ENCODE measurements around the gene ARPC4.
"Not testable (repeated sequence)": the region's sequence is repeated elsewhere in the genome, so short reads cannot be mapped to it uniquely, and the experiment has no call there.

ARPC4 gene

DNA sequence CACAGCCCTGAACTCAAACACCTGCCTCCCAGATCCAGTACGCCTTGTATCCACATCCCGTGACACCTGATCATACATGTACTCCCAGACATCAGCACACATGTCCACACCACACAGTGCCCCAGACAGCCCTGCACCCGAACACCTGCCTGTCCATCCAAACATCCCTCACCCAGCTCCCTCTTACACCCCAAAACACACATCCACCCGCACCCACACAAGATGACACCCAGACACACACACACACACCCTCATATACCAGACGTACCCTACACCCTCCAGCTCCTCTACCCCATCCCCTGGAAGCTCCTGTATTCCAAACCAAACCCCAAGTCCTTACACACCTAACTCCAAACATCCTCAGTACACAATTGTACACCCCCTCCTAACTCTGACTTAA lies 23.9 kb upstream of the ARPC4 start:
- DNase-seq (ENCODE audit: extremely low spot score) = no peak
- TF ChIP-seq, protein P1, sequence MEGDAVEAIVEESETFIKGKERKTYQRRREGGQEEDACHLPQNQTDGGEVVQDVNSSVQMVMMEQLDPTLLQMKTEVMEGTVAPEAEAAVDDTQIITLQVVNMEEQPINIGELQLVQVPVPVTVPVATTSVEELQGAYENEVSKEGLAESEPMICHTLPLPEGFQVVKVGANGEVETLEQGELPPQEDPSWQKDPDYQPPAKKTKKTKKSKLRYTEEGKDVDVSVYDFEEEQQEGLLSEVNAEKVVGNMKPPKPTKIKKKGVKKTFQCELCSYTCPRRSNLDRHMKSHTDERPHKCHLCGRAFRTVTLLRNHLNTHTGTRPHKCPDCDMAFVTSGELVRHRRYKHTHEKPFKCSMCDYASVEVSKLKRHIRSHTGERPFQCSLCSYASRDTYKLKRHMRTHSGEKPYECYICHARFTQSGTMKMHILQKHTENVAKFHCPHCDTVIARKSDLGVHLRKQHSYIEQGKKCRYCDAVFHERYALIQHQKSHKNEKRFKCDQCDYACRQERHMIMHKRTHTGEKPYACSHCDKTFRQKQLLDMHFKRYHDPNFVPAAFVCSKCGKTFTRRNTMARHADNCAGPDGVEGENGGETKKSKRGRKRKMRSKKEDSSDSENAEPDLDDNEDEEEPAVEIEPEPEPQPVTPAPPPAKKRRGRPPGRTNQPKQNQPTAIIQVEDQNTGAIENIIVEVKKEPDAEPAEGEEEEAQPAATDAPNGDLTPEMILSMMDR (IDR thresholded peaks at IDR 0.05; ENCODE audit: control extremely low read depth, extremely low read depth, low read depth, missing control alignments) = no peak
- POLR2A ChIA-PET = no interaction called here
- CTCF ChIA-PET = interaction anchor here (0.9 to 1.2 kb wide), 2 partner anchors 9 to 12 kb away, joined by 3 to 4 read pairs; no protein-coding TSS in a partner anchor

DNA sequence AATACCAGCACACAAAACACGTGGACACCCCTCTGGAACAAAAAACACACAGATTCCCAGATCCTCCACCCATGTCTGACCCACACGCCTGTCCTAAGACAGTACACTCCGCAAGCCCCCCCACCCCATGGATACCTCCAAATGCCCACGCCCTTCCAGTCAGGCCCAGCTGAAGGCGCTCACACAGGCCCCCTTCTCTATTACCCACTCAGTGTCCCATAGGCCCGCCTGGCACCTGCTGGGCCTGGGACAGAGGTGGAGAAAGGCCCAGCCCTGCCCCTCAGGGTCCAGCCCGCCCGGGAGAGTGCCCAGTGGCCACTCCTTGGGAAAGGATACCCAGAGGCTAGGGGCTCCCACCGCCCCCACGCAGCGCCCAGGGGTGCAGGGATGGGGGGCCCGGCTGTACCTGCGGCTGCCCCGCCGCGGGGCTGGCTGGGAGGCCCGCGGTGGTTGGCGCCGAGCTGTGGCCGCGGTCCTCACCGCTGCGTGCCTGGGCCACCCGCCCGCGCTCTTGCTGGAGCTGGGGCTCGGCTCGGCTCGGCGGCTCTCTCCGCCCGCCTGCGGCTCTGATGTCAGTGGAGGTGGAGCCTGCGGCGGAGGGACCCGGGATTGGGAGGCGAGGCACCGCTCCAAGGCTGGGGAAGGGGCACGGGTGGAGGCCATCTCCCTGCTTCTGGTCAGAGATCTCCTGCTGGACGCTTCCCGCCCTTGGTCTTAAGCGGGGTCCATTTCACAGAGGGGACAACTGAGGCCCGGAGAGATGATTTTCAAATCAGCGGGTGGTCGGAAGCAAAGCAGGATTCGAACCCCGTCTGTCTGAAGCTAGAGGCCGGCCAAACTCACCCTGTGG lies 23.2 kb upstream of the ARPC4 start, which contains the start of gene CAMK1:
CAMK1 (minus strand) TSS at position 522 of the 850 bp plus-strand sequence. CDS start 2,198 bp downstream, outside the sequence.
- TF ChIP-seq, protein P1 (IDR thresholded peaks at IDR 0.05; ENCODE audit: control extremely low read depth, extremely low read depth, low read depth, missing control alignments) = no peak
- POLR2A ChIA-PET = no interaction called here
- CTCF ChIA-PET = interaction anchor here (0.7 to 1.2 kb wide), 3 partner anchors 8 to 39 kb away, joined by 3 to 4 read pairs (median 3); no protein-coding TSS in a partner anchor
- DNase-seq (ENCODE audit: extremely low spot score) = peak; percentile 80

DNA sequence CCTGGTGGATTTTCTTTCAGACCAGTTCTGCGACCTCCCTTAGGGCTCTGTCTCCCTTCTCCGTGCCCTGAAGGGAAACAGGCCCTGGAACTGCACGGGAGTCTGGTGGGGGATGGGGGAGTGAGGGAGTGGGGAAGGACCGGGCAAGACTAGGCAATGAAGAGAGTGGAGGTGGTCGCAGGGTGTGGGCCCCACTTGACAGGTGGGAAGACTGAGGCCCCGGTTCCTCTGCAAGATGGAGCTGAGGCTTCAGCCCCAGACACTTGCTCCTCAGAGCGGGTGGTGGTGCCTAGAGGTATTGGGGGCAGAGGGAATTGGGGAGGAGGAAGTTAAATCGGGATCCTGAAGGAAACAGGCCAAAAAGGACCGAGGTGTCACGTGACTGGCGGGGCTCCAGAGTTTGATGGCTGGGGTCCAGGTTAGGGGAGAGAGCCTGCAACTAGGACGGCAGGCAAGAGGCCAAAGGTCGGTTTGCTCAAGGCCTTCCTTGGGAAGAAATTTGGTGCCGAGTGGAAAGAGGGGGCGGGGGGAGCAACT lies 22.5 kb upstream of the ARPC4 start:
- DNase-seq (ENCODE audit: extremely low spot score) = no peak
- ChIA-PET POLR2A (no interaction called here), CTCF (no interaction called here)
- TF ChIP-seq, protein P1 (IDR thresholded peaks at IDR 0.05; ENCODE audit: control extremely low read depth, extremely low read depth, low read depth, missing control alignments) = no peak

DNA sequence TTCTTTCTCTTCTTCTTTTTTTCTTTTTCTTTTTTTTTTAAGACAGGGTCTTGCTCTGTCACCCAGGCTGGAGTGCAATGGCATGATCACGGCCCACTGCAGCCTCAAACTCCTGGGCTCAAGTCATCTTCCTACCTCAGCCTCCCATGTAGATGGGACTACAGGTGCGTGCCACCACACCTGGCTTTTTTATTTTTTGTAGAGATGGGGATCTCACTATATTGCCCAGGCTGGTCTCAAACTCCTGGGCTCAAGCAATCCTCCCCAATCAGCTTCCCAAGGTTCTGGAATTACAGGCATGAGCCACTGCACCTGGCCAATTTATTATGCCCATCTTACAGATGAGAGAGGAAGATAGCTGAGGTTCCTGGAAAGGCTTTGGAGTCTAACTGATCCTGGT lies 21.9 kb upstream of the ARPC4 start:
- CTCF ChIA-PET = interaction anchor here (1.6 kb wide), 1 partner anchor 11 kb away, joined by 5 read pairs; no protein-coding TSS in a partner anchor
- POLR2A ChIA-PET; DNase-seq (ENCODE audit: extremely low spot score): not testable (repeated sequence)

DNA sequence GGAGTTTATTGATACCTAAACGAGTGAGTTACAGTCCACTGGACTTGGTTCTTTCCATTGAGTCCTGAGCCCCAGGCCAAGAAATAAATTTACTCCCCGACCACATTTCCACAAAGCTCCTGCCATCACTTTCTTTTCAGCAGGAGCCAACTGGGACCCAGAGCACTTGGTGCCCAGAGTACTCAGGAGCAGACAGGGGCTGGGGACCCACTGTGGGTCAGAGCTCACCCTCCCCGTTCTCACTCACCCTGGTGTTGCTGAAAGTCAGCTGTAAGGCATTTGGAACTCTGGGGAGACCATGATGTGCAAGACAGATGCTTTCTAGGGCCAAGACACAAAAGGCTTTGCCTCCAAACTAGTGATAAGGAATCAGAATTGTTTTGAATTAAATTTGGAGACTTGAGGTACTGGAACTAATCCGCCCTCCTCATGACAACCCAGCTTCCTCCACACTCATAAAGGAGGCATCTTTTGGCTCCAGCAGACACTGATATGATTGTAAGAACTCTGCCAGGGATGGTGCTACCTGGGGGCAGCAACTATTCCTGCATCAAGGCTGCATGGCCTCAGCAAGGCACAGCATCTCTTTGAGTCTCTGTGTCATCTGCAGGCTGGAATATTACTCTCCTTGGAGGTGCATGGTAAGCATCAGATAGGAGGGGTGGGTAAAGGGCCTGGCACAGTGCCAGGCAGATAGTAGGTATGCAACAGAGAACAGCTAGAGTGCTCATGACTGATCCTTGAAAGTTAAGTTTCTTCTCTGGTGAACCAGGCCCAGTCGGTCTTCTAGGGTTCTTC lies 15.8 kb upstream of the ARPC4 start:
- ChIA-PET POLR2A (no interaction called here), CTCF (interaction anchor here (0.9 to 1.6 kb wide), 3 partner anchors 8 to 49 kb away, joined by 4 to 6 read pairs (median 5); no protein-coding TSS in a partner anchor)
- no peak for DNase-seq (ENCODE audit: extremely low spot score)
- TF ChIP-seq, protein P1 (IDR thresholded peaks at IDR 0.05; ENCODE audit: control extremely low read depth, extremely low read depth, low read depth, missing control alignments) = no peak

DNA sequence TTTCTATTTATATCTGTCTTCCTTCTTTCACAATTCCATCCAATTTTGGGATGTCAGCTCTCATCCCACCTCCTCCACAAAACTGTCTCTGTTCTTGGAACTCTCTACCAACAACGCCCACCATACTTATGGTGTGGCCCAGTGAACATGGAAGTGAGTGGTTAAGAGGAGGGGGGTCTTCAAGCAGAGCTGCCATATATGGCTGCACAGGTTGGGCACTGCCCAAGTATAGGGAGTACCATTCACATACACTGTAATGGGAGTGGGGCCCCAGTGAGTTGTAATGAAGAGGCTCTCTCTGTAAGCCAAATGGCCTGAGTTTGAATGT lies 15.2 kb upstream of the ARPC4 start:
- ChIA-PET POLR2A (no interaction called here), CTCF (interaction anchor here (0.9 to 1.6 kb wide), 2 partner anchors 9 to 50 kb away, joined by 4 to 6 read pairs; no protein-coding TSS in a partner anchor)
- TF ChIP-seq, protein P1 (IDR thresholded peaks at IDR 0.05; ENCODE audit: control extremely low read depth, extremely low read depth, low read depth, missing control alignments) = no peak
- DNase-seq (ENCODE audit: extremely low spot score) = no peak

Measured in GM10248 (cell line).